Psoas muscle (tissue), 8 donors: Measurements from ENCODE around the gene CNGA2. TPM values are rescaled to one million over a fixed set of nuclear protein-coding genes. Genes with fewer than 3 reads are reported as not detected.

Experiments used
- ATAC-seq, 4 donors: fragments of 200-7000 bp; cut with Tn5 transposase; one replicate each; pipeline ENCODE4 v1.9.1; 2020; ENCODE audit warnings: moderate library complexity in 3 of 4, mild to moderate bottlenecking in 2 of 4
- DNase-seq, 2 donors: peaks; one replicate each; pipeline ENCODE4 v3.0.0-alpha.2; 2020
- H3K27ac ChIP-seq: fragments of 200-600 bp; one replicate; pipeline ENCODE4 v1.8.0; 2022
- H3K27me3 ChIP-seq, 3 donors: fragments of 200-600 bp in 1 of 3; one replicate each; pipeline versions ENCODE4 v1.6.1 to v1.8.0; 2013 to 2022; ENCODE audit warnings: low read length in 2 of 3, mild to moderate bottlenecking in 2 of 3, moderate library complexity in 1 of 3; ENCODE audit not compliant: insufficient read depth in 3 of 3
- H3K36me3 ChIP-seq, 2 donors: fragments of 200-600 bp in 1 of 2; one replicate each; pipeline versions ENCODE4 v1.6.1 to v1.8.0; 2013 to 2022; ENCODE audit warnings: low read depth in 1 of 2, mild to moderate bottlenecking in 1 of 2, moderate library complexity in 1 of 2; ENCODE audit not compliant: insufficient read depth in 1 of 2
- H3K4me1 ChIP-seq: fragments of 200-600 bp; one replicate; pipeline ENCODE4 v1.8.0; 2022
- H3K4me3 ChIP-seq: fragments of 200-600 bp; one replicate; pipeline ENCODE4 v1.8.0; 2022; ENCODE audit warnings: mild to moderate bottlenecking
- H3K9me3 ChIP-seq: fragments of 200-600 bp; one replicate; pipeline ENCODE4 v1.8.0; 2022
- CTCF ChIP-seq: fragments of 200-600 bp; IDR thresholded peaks from one replicate; pipeline ENCODE4 v1.8.0; 2022; ENCODE audit warnings: antibody characterized with exemption
- WGBS, 3 donors: extraction: QIAGEN DNeasy Blood & Tissue Kit; methylation state at CpG; one replicate each; pipeline versions ENCODE4 v1.1.6 to v1.1.7; 2013; 5-methylcytosine and 5-hydroxymethylcytosine counted together
- intact Hi-C, 2 donors: fragments of 100-400 bp; cut with DNase I; formaldehyde crosslinking; loops; one replicate each; pipeline versions ENCODE4 v1.11.0 to v1.14.2; 2022
- polyA plus RNA-seq, 3 donors: library from polyadenylated mRNA; stranded (reverse); fragments of 200-250 nt; gene quantifications; one replicate each; pipeline ENCODE4 v1.2.3, GENCODE V29; 2013
- total RNA-seq, 4 donors: library from RNA; stranded (reverse); fragmentation: NEBNext Ultra II Directional in 2 of 4; extraction: Animal tissue kit (Norgen Biotek cat#: 25700) in 2 of 4; gene quantifications; one replicate each; pipeline versions ENCODE4 v1.2.1 to v1.2.4, GENCODE V29; 2021 to 2023
- donor health status: healthy with polysubstance abuse.
- donor health status: DM: no; HTN: no; CAD: no; lungs with moderate emphysema.
- donor health status: Bipolar disorder and iron deficiency.
- donor health status: healthy.
- donor health status: DM: yes; HTN: yes; CAD: no.
- donor health status: DM: no; HTN: no; CAD: no.
- donor health status: DM: no; HTN: no; CAD: no.
- donor health status: DM: yes; HTN: yes; CAD: no.

Gene CNGA2
- total and polyA plus RNA-seq, 7 donors: not detected

DNA sequence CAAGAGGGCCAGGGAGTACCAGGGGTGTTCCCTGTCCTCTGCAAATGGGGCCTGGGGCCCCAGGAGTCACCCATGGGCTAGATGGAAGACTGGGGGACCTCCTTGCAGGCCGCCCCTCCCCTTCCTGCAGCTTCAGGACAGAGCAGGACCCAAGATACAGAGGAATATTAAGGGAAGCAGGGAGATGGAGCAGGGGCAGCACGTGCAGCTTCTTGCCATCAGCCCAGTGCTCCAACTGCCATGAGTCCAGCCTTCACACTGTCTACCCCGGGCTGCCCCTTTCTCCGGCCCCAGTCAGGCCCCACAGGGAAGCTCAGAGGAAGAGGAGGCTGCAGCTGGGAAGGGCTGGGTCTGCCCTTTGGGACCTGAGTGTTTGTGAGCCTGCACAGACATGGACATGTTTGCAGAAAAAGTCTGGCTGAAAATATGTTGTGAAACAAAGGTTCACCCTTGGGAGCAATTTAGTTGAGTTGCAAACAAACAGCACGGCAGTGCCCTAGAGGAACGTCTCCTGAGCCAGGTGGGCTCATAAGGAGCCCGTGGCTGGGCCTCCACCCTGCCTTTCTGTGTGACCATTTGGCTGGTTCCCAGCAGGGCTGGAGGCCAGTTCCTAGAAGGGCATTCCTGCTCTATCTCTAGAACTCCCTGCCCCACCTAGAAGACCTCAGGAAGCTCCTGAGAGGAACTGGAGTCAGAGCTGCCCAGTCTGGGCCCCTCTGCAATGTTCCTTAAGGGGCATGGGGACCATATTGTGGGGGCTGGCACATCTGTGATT lies 9.8 kb upstream of the CNGA2 start:
- H3K27ac ChIP-seq: no peak overlapping the region
- 35 to 41% (median 37%) methylated on average over 4 to 7 of the region's 7 CpGs for WGBS, 3 donors

GRCh38 chrX:151725338-151725614 lies 9.3 kb upstream of the CNGA2 start:
- whole genome bisulfite sequencing, 3 donors: 0 to 78% (median 32%) methylated on average over 1 of the region's 1 CpG
- no peaks in the 10 kb centered on the region for H3K4me1 ChIP-seq
- H3K4me3 ChIP-seq: no peak overlapping the region
- no peak for ATAC-seq
- no peaks in the 10 kb centered on the region for H3K9me3 ChIP-seq
- no peak overlapping the region for H3K27ac ChIP-seq
- no peak for DNase-seq
- no peaks in the 10 kb centered on the region for H3K36me3 ChIP-seq
- no peak for TF ChIP-seq CTCF
- intact Hi-C loops: no loop called here
- peaks cover 0 to 3% (median 0%) of the 10 kb centered on the region in 3 donors for H3K27me3 ChIP-seq

More for the DNA sequence above, 9.8 kb upstream of the CNGA2 start:
- ATAC-seq (no peak), DNase-seq (no peak)
- TF ChIP-seq CTCF: no peak
- H3K36me3 ChIP-seq: no peaks in the 10 kb centered on the region
- H3K9me3 ChIP-seq: no peaks in the 10 kb centered on the region
- intact Hi-C loops: no loop called here
- H3K4me3 ChIP-seq: no peak overlapping the region
- H3K4me1 ChIP-seq: no peaks in the 10 kb centered on the region
- peaks cover 0 to 3% (median 0%) of the 10 kb centered on the region in 3 donors for H3K27me3 ChIP-seq

DNA sequence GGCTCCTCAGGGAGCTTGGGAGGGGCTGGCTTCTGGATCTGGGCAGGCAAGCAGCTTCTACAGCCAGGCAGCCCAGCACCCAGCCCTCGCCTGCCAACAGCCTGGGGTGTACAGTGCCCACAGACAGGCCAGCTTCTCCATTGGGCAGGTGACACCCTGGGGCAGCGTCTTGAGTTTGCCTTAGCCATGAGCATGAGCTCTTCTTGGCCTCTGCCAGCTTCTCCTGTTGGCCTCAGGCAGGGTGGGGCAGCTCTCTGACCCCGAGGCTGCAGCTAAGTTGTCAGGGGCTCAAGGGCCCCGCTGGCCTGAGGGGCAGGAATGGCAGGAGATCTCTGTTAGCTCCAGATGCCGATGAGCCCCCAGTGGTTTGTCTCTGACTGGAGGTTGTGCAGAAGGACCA lies 7.8 kb upstream of the CNGA2 start:
- 61 to 90% (median 88%) methylated on average over 2 to 5 of the region's 5 CpGs for WGBS, 3 donors
- ATAC-seq (no peak), DNase-seq (no peak)
- TF ChIP-seq CTCF: no peak
- H3K4me1 ChIP-seq: no peaks in the 10 kb centered on the region
- no peak overlapping the region for H3K4me3 ChIP-seq
- intact Hi-C loops: no loop called here
- no peak overlapping the region for H3K27ac ChIP-seq
- H3K36me3 ChIP-seq: no peaks in the 10 kb centered on the region
- H3K9me3 ChIP-seq: no peaks in the 10 kb centered on the region
- H3K27me3 ChIP-seq: peaks cover 0 to 3% (median 0%) of the 10 kb centered on the region in 3 donors

DNA sequence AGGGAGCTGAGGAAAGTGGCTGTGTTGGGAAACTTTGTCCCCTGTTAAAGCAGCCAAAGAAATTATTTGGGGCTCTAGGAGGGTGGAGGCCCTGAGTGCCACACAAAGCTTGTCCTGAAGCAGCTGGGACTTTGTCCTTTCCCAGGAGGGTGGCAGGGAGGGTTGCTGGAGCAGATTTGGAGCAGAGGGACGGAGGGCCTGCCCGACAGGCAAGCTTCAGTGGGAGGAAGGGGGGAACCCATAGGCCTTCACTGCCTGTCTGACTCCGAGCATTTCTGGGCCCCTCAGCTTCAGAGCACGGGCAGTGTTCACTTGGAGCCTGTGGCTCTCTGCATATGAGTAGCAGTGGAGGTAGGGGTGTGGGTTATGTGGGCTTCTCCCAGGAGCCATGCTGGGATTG lies 7.2 kb upstream of the CNGA2 start:
- no peak for TF ChIP-seq CTCF
- H3K4me3 ChIP-seq: no peak overlapping the region
- peaks cover 0 to 3% (median 0%) of the 10 kb centered on the region in 3 donors for H3K27me3 ChIP-seq
- H3K9me3 ChIP-seq: no peaks in the 10 kb centered on the region
- no peak for ATAC-seq
- H3K36me3 ChIP-seq: no peaks in the 10 kb centered on the region
- no peak for DNase-seq
- no peak overlapping the region for H3K27ac ChIP-seq
- WGBS, 3 donors: 77 to 91% (median 84%) methylated on average over 4 of the region's 4 CpGs
- no peaks in the 10 kb centered on the region for H3K4me1 ChIP-seq
- intact Hi-C loops: no loop called here
